Caco-2 (cell line): ENCODE data around the gene HDGFL3. TPM values are rescaled to one million over a fixed set of nuclear protein-coding genes. Genes with fewer than 3 reads are reported as not detected.

Experiments used
- BruUV-seq: library from RNA; stranded (reverse); fragments of 400-500 nt; replicated peaks from 2 replicates; lab custom pipeline; 2021; lab: Mats Ljungman, UMichigan
- CTCF ChIA-PET: fragments of 300-600 bp; sonication (Branson Sonifier 250); formaldehyde crosslinking; loops from one replicate; lab custom pipeline; 2022; ENCODE audit warnings: antibody characterized with exemption; lab: Charles Lee
- POLR2A ChIA-PET: fragments of 300-600 bp; sonication (Branson Sonifier 250); formaldehyde crosslinking; loops from one replicate; lab custom pipeline; 2022; ENCODE audit warnings: antibody characterized with exemption; lab: Charles Lee
- DNase-seq, 2 experiments: peaks; one replicate each; pipeline versions ENCODE4 v3.0.0 to v3.0.0-alpha.2; 2020 to 2022
- H3K27me3 ChIP-seq: replicated peaks from 2 replicates; pipeline ENCODE4 v1.6.0; 2011; ENCODE audit warnings: low read length; ENCODE audit not compliant: control insufficient read depth, insufficient read depth
- H3K36me3 ChIP-seq: 2 replicates; pipeline ENCODE4 v1.5.1; 2011; ENCODE audit warnings: low read length; ENCODE audit not compliant: control insufficient read depth, insufficient read depth
- H3K4me1 ChIP-seq: fragments of 250-450 bp; sonication (Bioruptor Pico); 2 replicates; pipeline ENCODE4 v1.5.1; 2020; ENCODE audit warnings: mild to moderate bottlenecking
- H3K4me3 ChIP-seq: 2 replicates; pipeline ENCODE4 v1.5.1; 2011; ENCODE audit warnings: low read depth, mild to moderate bottlenecking, control low read depth, low read length
- H3K9me3 ChIP-seq: fragments of 250-450 bp; sonication (Bioruptor Pico); 2 replicates; pipeline ENCODE4 v1.5.1; 2020; ENCODE audit warnings: mild to moderate bottlenecking, moderate library complexity
- H3K27ac Mint-ChIP-seq: one replicate; pipeline ENCODE4 v1.8.0; 2022; ENCODE audit warnings: mixed read lengths; ENCODE audit not compliant: unreplicated experiment
- H3K27me3 Mint-ChIP-seq: one replicate; pipeline ENCODE4 v1.8.0; 2022; ENCODE audit warnings: mixed read lengths; ENCODE audit not compliant: insufficient read depth, unreplicated experiment
- H3K36me3 Mint-ChIP-seq: one replicate; pipeline ENCODE4 v1.8.0; 2022; ENCODE audit warnings: mild to moderate bottlenecking, mixed read lengths; ENCODE audit not compliant: insufficient read depth, unreplicated experiment
- H3K4me1 Mint-ChIP-seq: one replicate; pipeline ENCODE4 v1.8.0; 2022; ENCODE audit warnings: low read depth, mixed read lengths; ENCODE audit not compliant: unreplicated experiment
- H3K4me3 Mint-ChIP-seq: one replicate; pipeline ENCODE4 v1.8.0; 2022; ENCODE audit warnings: mild to moderate bottlenecking, moderate library complexity, mixed read lengths; ENCODE audit not compliant: unreplicated experiment
- H3K9me3 Mint-ChIP-seq: one replicate; pipeline ENCODE4 v1.8.0; 2022; ENCODE audit warnings: mixed read lengths; ENCODE audit not compliant: unreplicated experiment
- intact Hi-C: fragments of 100-400 bp; cut with micrococcal nuclease; formaldehyde crosslinking; loops from one replicate; pipeline ENCODE4 v1.10.0; 2022; ENCODE audit not compliant: unreplicated experiment
- total RNA-seq: library from RNA; stranded (reverse); gene quantifications from 2 replicates; pipeline ENCODE4 v1.2.3, GENCODE V29; 2022
- TF ChIP-seq, protein P1 (sequence below), 2 experiments: fragments of 200-600 bp in 1 of 2; IDR thresholded peaks; 1 replicate in 1 of 2; 2 replicates in 1 of 2; pipeline versions ENCODE4 v1.5.1 to v1.8.0; 2011 to 2022; ENCODE audit warnings: antibody characterized with exemption in 1 of 2, control low read depth in 1 of 2, inconsistent platforms in 1 of 2, low read depth in 1 of 2, low read length in 1 of 2, mild to moderate bottlenecking in 1 of 2, moderate library complexity in 1 of 2; ENCODE audit not compliant: insufficient read depth in 1 of 2, severe bottlenecking in 1 of 2, unreplicated experiment in 1 of 2

The HDGFL3 gene
- total RNA-seq, 1 experiment from 2014 or later = 22.9 TPM

GRCh38 chr15:83208367-83208661 lies 691 bp upstream of the HDGFL3 start:
- Histone ChIP-seq H3K4me3 (peak overlapping the region; percentile 70), H3K4me1 (0 out of 2 replicates have a peak, but pooled peaks cover 6% of the 10 kb centered on the region), H3K36me3 (no peaks in the 10 kb centered on the region), H3K27me3 (no peaks in the 10 kb centered on the region; the same call in 1 of the 2 replicates), H3K9me3 (no peaks in the 10 kb centered on the region)
- Mint-ChIP-seq H3K4me1 (peaks cover 5% of the 10 kb centered on the region), H3K27ac (no peak overlapping the region), H3K9me3 (no peaks in the 10 kb centered on the region), H3K4me3 (no peak overlapping the region), H3K27me3 (peaks cover 3% of the 10 kb centered on the region), H3K36me3 (no peaks in the 10 kb centered on the region)
- DNase-seq = no peak
- TF ChIP-seq, protein P1, sequence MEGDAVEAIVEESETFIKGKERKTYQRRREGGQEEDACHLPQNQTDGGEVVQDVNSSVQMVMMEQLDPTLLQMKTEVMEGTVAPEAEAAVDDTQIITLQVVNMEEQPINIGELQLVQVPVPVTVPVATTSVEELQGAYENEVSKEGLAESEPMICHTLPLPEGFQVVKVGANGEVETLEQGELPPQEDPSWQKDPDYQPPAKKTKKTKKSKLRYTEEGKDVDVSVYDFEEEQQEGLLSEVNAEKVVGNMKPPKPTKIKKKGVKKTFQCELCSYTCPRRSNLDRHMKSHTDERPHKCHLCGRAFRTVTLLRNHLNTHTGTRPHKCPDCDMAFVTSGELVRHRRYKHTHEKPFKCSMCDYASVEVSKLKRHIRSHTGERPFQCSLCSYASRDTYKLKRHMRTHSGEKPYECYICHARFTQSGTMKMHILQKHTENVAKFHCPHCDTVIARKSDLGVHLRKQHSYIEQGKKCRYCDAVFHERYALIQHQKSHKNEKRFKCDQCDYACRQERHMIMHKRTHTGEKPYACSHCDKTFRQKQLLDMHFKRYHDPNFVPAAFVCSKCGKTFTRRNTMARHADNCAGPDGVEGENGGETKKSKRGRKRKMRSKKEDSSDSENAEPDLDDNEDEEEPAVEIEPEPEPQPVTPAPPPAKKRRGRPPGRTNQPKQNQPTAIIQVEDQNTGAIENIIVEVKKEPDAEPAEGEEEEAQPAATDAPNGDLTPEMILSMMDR (IDR thresholded peaks at IDR 0.05; ENCODE audit: insufficient read depth in 1 of 2, low read depth in 1 of 2, low read length in 1 of 2, severe bottlenecking in 1 of 2, unreplicated experiment in 1 of 2) = no peak
- ChIA-PET CTCF (no interaction called here), POLR2A (no interaction called here)
- intact Hi-C loops = no loop called here
- BruUV-seq = TSS peak; percentile 41

DNA sequence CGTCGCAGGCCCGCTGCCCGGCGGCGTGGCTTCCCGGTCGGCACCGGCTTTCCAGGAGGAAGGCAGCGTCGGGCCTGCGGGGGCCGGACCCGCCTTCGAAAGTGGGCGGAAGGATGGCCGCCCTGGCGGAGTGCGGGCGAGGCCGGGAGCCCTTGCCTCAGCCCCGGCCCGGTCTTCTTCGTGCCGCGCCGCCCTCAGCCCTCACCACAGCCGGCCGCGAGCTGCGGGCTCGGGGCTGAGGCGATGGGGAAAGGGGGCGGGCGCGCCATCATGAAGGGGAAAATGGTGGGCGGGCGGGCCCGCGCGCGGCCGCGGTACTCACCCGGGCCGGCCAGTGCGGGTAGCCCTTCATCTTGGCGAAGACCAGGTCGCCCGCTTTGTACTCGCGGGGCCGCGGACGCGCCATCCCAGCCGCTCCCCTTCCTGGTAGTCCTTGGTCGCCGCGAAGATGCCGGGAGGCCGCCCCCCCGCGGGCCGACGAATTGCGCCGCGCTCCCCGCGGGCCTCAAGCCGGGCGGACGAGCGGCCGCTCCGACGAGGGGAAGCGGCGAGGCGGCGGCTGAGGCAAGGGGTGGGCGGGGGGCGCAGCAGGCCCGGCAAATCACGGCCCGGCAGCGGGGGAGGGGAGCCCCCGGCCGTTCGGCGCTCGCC lies 489 bp downstream of the HDGFL3 start:
- H3K27ac Mint-ChIP-seq = peak overlapping the region; percentile 87
- Histone ChIP-seq H3K9me3 (no peaks in the 10 kb centered on the region), H3K36me3 (no peaks in the 10 kb centered on the region), H3K27me3 (no peaks in the 10 kb centered on the region; the same call in 1 of the 2 replicates), H3K4me1 (0 out of 2 replicates have a peak, but pooled peaks cover 6% of the 10 kb centered on the region), H3K4me3 (peak overlapping the region; percentile 70)
- BruUV-seq = no TSS peak
- intact Hi-C loops = no loop called here
- peaks cover 5% of the 10 kb centered on the region for H3K4me1 Mint-ChIP-seq
- TF ChIP-seq, protein P1 (IDR thresholded peaks at IDR 0.05; ENCODE audit: insufficient read depth in 1 of 2, low read depth in 1 of 2, low read length in 1 of 2, severe bottlenecking in 1 of 2, unreplicated experiment in 1 of 2) = no peak
- CTCF ChIA-PET = no interaction called here
- H3K4me3 Mint-ChIP-seq = peak overlapping the region; percentile 92
- POLR2A ChIA-PET = interaction anchor here (1.3 kb wide), 1 partner anchor 140 kb away, joined by 3 read pairs; the partner anchor contains the start of gene BTBD1
- peaks cover 3% of the 10 kb centered on the region for H3K27me3 Mint-ChIP-seq
- DNase-seq = peak; percentile 44 to 55
- H3K36me3 Mint-ChIP-seq = no peaks in the 10 kb centered on the region
- no peaks in the 10 kb centered on the region for H3K9me3 Mint-ChIP-seq

DNA sequence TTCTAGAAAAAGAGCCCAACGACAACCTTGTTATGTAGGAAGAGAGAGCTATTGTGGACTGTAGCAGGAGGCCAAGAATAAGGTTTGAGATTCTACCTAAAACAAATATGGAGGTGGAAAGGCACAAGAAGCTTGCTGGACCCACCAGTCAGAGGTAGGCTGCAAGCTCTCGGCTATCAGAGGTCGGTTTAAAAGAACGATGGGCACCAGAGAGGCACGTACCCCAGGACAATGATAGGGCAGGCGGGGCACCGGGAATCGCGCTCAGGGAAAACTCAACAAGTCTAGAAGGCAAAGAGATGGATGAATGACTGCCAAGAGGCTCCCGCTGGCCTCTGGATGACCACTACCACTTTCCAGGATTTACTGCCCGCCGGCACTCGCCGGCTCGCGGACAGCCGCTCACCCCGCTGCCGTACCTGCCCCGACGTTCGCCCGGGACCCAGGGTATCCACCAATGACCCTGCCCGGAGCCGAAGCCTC lies 1.1 kb downstream of the HDGFL3 start:
- H3K4me3 ChIP-seq = peak overlapping the region; percentile 70
- DNase-seq = no peak
- H3K36me3 Mint-ChIP-seq = no peaks in the 10 kb centered on the region
- no peaks in the 10 kb centered on the region for H3K9me3 Mint-ChIP-seq
- ChIA-PET CTCF (no interaction called here), POLR2A (interaction anchor here (1.3 kb wide), 1 partner anchor 139 kb away, joined by 3 read pairs; the partner anchor contains the start of gene BTBD1)
- TF ChIP-seq, protein P1 (IDR thresholded peaks at IDR 0.05; ENCODE audit: insufficient read depth in 1 of 2, low read depth in 1 of 2, low read length in 1 of 2, severe bottlenecking in 1 of 2, unreplicated experiment in 1 of 2) = no peak
- BruUV-seq = no TSS peak
- H3K27me3 Mint-ChIP-seq = peaks cover 3% of the 10 kb centered on the region
- H3K4me1 ChIP-seq = 0 out of 2 replicates have a peak, but pooled peaks cover 6% of the 10 kb centered on the region
- H3K4me3 Mint-ChIP-seq = peak overlapping the region; percentile 92
- intact Hi-C loops = no loop called here
- peak overlapping the region; percentile 87 for H3K27ac Mint-ChIP-seq
- H3K9me3 ChIP-seq = no peaks in the 10 kb centered on the region
- no peaks in the 10 kb centered on the region for H3K36me3 ChIP-seq
- no peaks in the 10 kb centered on the region; the same call in 1 of the 2 replicates for H3K27me3 ChIP-seq
- H3K4me1 Mint-ChIP-seq = peaks cover 5% of the 10 kb centered on the region
